Right atrium auricular region (tissue), 2 donors: ENCODE data around the gene CHAC1. TPM values are rescaled to one million over a fixed set of nuclear protein-coding genes. Genes with fewer than 3 reads are reported as not detected.

Source experiments
- DNase-seq: peaks from one replicate; pipeline ENCODE4 v3.0.0-alpha.2; 2019; ENCODE audit warnings: low spot score
- H3K27ac ChIP-seq, 2 donors: fragments of 200-600 bp; sonication (generic); 1 replicate in 1 of 2; 2 replicates in 1 of 2; pipeline ENCODE4 v1.5.1; 2016 to 2019
- H3K27me3 ChIP-seq, 2 donors: fragments of 200-600 bp; sonication (generic); one replicate each; pipeline versions ENCODE4 v1.5.1 to v1.6.0; 2017 to 2019
- H3K36me3 ChIP-seq: fragments of 200-600 bp; sonication (generic); one replicate; pipeline ENCODE4 v1.5.1; 2016
- H3K4me1 ChIP-seq, 2 donors: fragments of 200-600 bp; sonication (generic); one replicate each; pipeline versions ENCODE4 v1.5.1 to v1.6.0; 2017 to 2019
- H3K4me3 ChIP-seq, 2 donors: fragments of 200-600 bp; sonication (generic); 1 replicate in 1 of 2; 2 replicates in 1 of 2; pipeline ENCODE4 v1.5.1; 2017 to 2019; ENCODE audit warnings: mild to moderate bottlenecking in 1 of 2, moderate library complexity in 1 of 2
- H3K9me3 ChIP-seq, 2 donors: fragments of 200-600 bp; sonication (generic); one replicate each; pipeline ENCODE4 v1.5.1; 2019
- total RNA-seq, 2 donors: library from RNA; depleted of rRNA; stranded (reverse); fragments of >200 nt; gene quantifications; one replicate each; pipeline ENCODE4 v1.1.0, GENCODE V29; 2016
- TF ChIP-seq, protein P1 (sequence below), 2 donors: fragments of 200-600 bp; sonication (generic); IDR thresholded peaks; one replicate each; pipeline ENCODE4 v1.5.1; 2019; ENCODE audit warnings: antibody characterized with exemption in 2 of 2

CHAC1 gene
- total RNA-seq, 2 donors from 2014 or later = 11.9 to 36.1 TPM

DNA sequence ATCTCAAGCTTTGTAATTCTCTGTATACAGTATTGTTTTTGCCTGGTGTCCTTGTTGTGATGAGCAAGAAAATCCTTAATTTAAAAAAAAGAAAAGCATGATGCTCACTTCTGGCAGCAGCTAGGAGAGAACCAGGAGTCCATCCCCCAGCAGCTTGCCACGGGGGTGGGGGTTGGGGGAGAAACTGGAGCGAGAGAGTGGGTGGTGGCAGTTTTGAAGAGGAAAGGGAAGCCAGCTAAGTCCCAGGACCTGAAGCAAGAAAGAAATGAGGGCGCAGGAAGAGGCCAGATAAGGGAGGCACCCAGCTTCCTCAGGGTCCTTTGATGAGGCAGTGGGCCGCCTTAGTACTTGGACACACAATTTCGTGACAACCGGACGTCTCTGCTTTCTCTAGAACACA lies 23.5 kb downstream of the CHAC1 start:
- DNase-seq = no peak
- no peaks in the 10 kb centered on the region for H3K27me3 ChIP-seq
- no peak overlapping the region for H3K27ac ChIP-seq
- no peaks in the 10 kb centered on the region for H3K9me3 ChIP-seq
- no peak overlapping the region for H3K4me3 ChIP-seq
- H3K4me1 ChIP-seq = no peaks in the 10 kb centered on the region
- TF ChIP-seq, protein P1, sequence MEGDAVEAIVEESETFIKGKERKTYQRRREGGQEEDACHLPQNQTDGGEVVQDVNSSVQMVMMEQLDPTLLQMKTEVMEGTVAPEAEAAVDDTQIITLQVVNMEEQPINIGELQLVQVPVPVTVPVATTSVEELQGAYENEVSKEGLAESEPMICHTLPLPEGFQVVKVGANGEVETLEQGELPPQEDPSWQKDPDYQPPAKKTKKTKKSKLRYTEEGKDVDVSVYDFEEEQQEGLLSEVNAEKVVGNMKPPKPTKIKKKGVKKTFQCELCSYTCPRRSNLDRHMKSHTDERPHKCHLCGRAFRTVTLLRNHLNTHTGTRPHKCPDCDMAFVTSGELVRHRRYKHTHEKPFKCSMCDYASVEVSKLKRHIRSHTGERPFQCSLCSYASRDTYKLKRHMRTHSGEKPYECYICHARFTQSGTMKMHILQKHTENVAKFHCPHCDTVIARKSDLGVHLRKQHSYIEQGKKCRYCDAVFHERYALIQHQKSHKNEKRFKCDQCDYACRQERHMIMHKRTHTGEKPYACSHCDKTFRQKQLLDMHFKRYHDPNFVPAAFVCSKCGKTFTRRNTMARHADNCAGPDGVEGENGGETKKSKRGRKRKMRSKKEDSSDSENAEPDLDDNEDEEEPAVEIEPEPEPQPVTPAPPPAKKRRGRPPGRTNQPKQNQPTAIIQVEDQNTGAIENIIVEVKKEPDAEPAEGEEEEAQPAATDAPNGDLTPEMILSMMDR (IDR thresholded peaks at IDR 0.05) = no peak
- H3K36me3 ChIP-seq = peaks cover 50% of the 10 kb centered on the region

DNA sequence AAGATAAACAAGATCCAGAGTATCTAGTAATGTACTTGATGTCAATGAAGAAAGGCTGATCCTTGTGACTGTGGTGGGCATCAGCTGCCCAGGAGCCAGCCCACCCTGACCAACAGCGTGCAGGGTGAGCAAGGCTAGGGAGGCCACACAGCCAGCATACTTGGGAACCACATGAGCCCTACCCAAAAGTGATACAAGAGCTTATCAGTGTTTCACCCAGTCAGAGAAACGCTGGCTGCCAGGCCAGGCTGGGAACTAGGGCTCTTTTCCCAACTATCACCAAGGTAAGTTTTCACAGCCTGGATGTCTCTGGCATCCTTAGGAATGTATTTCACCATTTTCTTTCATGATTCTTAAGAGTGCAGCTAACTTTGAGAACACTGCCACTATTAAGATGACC lies 24.9 kb downstream of the CHAC1 start:
- no peaks in the 10 kb centered on the region for H3K27me3 ChIP-seq
- TF ChIP-seq, protein P1 (IDR thresholded peaks at IDR 0.05) = no peak

GRCh38 chr15:40978562-40978961 lies 25.3 kb downstream of the CHAC1 start:
- no peaks in the 10 kb centered on the region for H3K4me1 ChIP-seq
- peaks cover 67% of the 10 kb centered on the region for H3K36me3 ChIP-seq
- TF ChIP-seq, protein P1 (IDR thresholded peaks at IDR 0.05) = no peak
- DNase-seq = no peak
- no peak overlapping the region for H3K4me3 ChIP-seq
- H3K9me3 ChIP-seq = no peaks in the 10 kb centered on the region
- no peaks in the 10 kb centered on the region for H3K27me3 ChIP-seq
- H3K27ac ChIP-seq = no peak overlapping the region

More for the DNA sequence above, 24.9 kb downstream of the CHAC1 start:
- Histone ChIP-seq H3K27ac (no peak overlapping the region), H3K4me3 (no peak overlapping the region), H3K36me3 (peaks cover 63% of the 10 kb centered on the region), H3K9me3 (no peaks in the 10 kb centered on the region), H3K4me1 (no peaks in the 10 kb centered on the region)
- no peak for DNase-seq

- H3K27ac ChIP-seq = no peak overlapping the region
- H3K4me3 ChIP-seq = no peak overlapping the region
- no peaks in the 10 kb centered on the region for H3K9me3 ChIP-seq
- H3K4me1 ChIP-seq = no peaks in the 10 kb centered on the region
- TF ChIP-seq, protein P1 (IDR thresholded peaks at IDR 0.05) = no peak
- H3K27me3 ChIP-seq = no peaks in the 10 kb centered on the region
- DNase-seq = no peak
- H3K36me3 ChIP-seq = peaks cover 88% of the 10 kb centered on the region
Observed at GRCh38 chr15:40981186-40981585, 27.9 kb downstream of the CHAC1 start.

- TF ChIP-seq, protein P1 (IDR thresholded peaks at IDR 0.05) = no peak
- no peak for DNase-seq
- Histone ChIP-seq H3K4me3 (no peak overlapping the region), H3K27me3 (no peaks in the 10 kb centered on the region), H3K9me3 (no peaks in the 10 kb centered on the region), H3K4me1 (no peaks in the 10 kb centered on the region), H3K36me3 (peaks cover 92% of the 10 kb centered on the region), H3K27ac (no peak overlapping the region)
Observed at GRCh38 chr15:40982855-40983254, 29.6 kb downstream of the CHAC1 start.

DNA sequence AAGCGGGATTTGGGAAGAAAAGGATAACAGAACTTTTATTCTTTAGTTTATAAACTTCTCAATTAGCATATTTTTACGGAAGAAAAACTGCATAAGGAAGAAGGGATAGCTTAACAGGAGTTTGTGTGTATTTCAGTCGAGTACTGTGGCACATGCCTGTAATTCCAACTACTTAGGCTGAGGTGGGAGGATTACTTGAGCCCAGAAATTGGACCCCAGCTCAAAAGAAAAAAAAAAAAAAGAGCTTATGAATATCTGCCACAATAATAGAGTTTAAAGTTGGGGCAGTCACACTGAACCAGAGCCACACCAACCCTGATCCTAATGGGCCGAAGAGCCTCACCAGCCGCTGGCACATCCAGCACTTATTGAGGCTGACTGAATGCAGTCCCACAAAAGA lies 31.1 kb downstream of the CHAC1 start:
- TF ChIP-seq, protein P1 (IDR thresholded peaks at IDR 0.05) = no peak
- H3K4me1 ChIP-seq = no peaks in the 10 kb centered on the region
- H3K36me3 ChIP-seq = peaks cover 85% of the 10 kb centered on the region

More for the DNA sequence above, 31.1 kb downstream of the CHAC1 start:
- no peak overlapping the region for H3K4me3 ChIP-seq
- no peak overlapping the region for H3K27ac ChIP-seq
- no peaks in the 10 kb centered on the region for H3K27me3 ChIP-seq
- DNase-seq = no peak
- H3K9me3 ChIP-seq = no peaks in the 10 kb centered on the region
